Cardiac fibroblast (primary cell): Measurements from ENCODE around the gene SLC39A11.

ENCODE experiments used
- DNase-seq, 2 donors: peaks; one replicate each; pipeline versions ENCODE4 v3.0.0 to v3.0.0-alpha.2; 2010; ENCODE audit warnings: low read depth in 2 of 2
- H3K4me3 ChIP-seq, 2 donors: replicated peaks in 1 of 2; 1 replicate in 1 of 2; 2 replicates in 1 of 2; pipeline ENCODE4 v1.5.1; 2011; ENCODE audit warnings: low read depth in 2 of 2, low read length in 2 of 2, mild to moderate bottlenecking in 2 of 2, moderate library complexity in 1 of 2
- TF ChIP-seq, protein P1 (sequence below): IDR thresholded peaks from one replicate; pipeline ENCODE4 v1.5.1; 2011; ENCODE audit warnings: low read depth, mild to moderate bottlenecking, low read length, inconsistent platforms

SLC39A11 gene

DNA sequence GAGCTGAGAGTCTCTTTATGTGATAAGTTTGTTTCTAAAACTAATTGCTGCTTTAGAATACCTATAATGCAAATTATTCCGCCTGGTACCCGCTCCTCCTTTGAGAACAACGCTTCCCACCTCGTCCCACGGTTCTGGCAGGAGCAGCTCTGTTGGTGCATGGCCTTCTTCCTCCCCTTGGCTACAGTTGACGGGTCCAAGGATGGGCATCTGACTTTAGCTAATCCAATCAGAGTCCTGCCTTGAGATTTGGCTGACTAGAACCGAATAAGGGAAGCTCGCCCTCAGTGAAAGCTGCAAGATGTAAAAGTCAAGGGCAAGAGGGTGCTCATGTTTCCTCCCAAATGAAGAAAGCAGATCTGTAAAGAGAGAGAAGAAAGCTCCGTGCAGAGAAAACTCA is 481.3 kb downstream of the SLC39A11 start:
- H3K4me3 ChIP-seq: no peak overlapping the region
- DNase-seq: no peak
- TF ChIP-seq, protein P1, sequence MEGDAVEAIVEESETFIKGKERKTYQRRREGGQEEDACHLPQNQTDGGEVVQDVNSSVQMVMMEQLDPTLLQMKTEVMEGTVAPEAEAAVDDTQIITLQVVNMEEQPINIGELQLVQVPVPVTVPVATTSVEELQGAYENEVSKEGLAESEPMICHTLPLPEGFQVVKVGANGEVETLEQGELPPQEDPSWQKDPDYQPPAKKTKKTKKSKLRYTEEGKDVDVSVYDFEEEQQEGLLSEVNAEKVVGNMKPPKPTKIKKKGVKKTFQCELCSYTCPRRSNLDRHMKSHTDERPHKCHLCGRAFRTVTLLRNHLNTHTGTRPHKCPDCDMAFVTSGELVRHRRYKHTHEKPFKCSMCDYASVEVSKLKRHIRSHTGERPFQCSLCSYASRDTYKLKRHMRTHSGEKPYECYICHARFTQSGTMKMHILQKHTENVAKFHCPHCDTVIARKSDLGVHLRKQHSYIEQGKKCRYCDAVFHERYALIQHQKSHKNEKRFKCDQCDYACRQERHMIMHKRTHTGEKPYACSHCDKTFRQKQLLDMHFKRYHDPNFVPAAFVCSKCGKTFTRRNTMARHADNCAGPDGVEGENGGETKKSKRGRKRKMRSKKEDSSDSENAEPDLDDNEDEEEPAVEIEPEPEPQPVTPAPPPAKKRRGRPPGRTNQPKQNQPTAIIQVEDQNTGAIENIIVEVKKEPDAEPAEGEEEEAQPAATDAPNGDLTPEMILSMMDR: no peak

DNA sequence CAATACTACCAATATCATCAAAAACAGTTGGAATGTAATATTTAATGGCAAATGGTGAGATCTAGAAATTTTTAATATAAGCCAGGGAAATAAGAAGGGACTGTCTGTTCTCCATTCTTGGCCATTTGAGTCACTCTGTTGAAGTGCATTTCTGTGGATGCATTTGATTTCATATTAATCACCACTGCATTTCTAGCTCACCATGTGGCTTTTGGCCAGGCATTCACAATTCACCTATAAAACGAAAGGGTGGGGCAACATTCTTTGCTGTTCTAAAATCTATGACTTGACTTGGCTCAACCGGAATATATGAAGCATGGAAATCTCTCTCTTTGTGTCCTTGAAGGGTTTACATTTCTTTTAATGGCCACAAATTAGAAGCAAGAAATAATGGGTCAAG is 483.0 kb downstream of the SLC39A11 start:
- TF ChIP-seq, protein P1: no peak
- peak in 1 of 2 donors; percentile 81 for DNase-seq

DNA sequence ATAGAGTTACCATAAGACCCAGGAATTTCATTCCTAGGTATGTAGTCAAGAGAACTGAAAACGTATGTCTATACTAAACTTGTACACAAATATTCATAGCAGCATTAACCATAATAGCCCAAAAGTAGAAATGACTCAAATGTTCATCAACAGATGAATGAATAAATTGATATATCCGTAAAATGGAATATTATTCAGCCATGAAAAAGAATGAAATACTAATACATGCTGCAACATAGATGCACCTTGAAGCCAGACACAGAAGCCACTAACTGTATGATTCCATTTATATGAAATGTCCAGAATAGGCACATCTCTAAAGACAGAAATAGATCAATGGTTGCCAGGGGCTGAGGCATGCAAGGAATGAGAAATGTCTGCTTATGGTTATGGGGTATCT is 484.1 kb downstream of the SLC39A11 start:
- H3K4me3 ChIP-seq: no peak overlapping the region
- TF ChIP-seq, protein P1: no peak
- DNase-seq: no peak

More for the DNA sequence above, 483.0 kb downstream of the SLC39A11 start:
- H3K4me3 ChIP-seq: no peak overlapping the region

DNA sequence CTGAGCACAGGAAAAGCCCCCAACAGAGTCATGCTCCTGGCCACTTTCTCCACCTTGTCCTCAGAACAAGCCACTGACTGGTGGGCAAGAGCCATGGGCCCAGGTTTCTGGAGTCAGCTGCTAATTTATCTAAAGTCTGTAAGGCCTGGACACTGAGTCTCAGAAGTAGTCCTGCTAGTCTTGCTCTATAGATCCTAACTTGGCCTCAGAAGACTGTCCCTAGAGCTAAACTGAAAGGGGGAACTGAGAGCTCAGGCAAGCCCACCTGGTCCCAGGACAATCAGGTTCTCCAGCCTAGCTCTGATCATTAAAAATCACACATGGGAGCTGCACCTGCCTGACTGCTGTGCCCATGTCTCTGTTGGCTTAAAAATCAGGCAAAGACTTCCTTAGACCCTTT is 485.8 kb downstream of the SLC39A11 start:
- TF ChIP-seq, protein P1: no peak
- H3K4me3 ChIP-seq: no peak overlapping the region
- DNase-seq: no peak

DNA sequence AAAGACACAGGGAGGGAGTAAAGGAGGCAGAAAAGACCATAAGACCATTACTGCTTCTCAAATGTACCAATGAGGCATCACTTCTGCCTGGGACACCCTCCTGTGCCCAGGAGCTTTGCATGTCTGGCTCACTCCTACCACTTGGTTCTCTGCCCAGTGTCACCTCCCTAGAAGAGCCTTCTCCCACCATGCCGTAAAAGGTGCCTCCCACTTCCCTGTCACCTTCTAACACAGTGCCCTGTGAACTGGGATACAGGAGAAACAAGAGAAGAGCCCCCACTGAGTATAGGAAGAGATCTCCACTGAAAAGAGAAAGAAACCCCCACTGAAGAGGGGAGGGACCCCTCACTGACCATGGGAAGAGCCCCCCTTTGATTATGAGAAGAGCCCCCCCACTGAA is 486.9 kb downstream of the SLC39A11 start:
- DNase-seq: no peak
- TF ChIP-seq, protein P1: no peak
- no peak overlapping the region for H3K4me3 ChIP-seq

DNA sequence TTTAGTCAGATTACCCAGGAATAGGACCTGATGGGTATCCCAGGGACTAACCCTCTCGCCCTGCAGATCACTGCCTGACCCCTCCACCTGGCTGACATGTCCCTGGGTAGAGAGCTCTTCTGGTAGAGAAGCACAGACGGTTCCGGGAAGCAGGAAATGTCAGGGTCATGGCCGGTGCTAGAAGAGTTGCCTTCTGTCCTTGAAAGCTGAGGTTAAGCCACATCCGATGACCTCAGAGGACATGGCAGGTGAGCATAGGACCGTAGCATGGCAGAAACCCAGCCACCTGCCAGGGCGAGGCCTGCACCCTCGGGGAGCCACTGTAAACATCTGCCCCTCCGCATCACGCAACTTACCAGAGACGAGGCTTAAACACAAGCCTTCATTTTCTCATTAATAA is 488.0 kb downstream of the SLC39A11 start:
- TF ChIP-seq, protein P1: no peak
- DNase-seq: no peak
- no peak overlapping the region for H3K4me3 ChIP-seq
